Breast epithelium (tissue), 4 donors: ENCODE data around the gene CD33. TPM values are rescaled to one million over a fixed set of nuclear protein-coding genes. Genes with fewer than 3 reads are reported as not detected.

Source experiments
- DNase-seq, 2 donors: peaks; one replicate each; pipeline ENCODE4 v3.0.0-alpha.2; 2019; ENCODE audit warnings: low spot score in 2 of 2
- H3K27ac ChIP-seq, 2 donors: fragments of 200-600 bp; sonication (generic) in 1 of 2; one replicate each; pipeline ENCODE4 v1.5.1; 2016 to 2019; ENCODE audit warnings: mild to moderate bottlenecking in 1 of 2
- H3K27me3 ChIP-seq, 2 donors: fragments of 200-600 bp; sonication (generic) in 1 of 2; one replicate each; pipeline versions ENCODE4 v1.5.1 to v1.6.0; 2017 to 2019; ENCODE audit warnings: control low read depth in 1 of 2, mild to moderate bottlenecking in 1 of 2
- H3K36me3 ChIP-seq: fragments of 200-600 bp; one replicate; pipeline ENCODE4 v1.5.1; 2019
- H3K4me1 ChIP-seq, 2 donors: fragments of 200-600 bp; sonication (generic); one replicate each; pipeline ENCODE4 v1.5.1; 2016 to 2019; ENCODE audit warnings: control low read depth in 1 of 2
- H3K4me3 ChIP-seq, 3 donors: fragments of 200-600 bp; sonication (generic); 1 replicate in 2 of 3; 2 replicates in 1 of 3; pipeline ENCODE4 v1.5.1; 2016 to 2019; ENCODE audit warnings: mild to moderate bottlenecking in 3 of 3, moderate library complexity in 2 of 3
- H3K9me3 ChIP-seq, 2 donors: fragments of 200-600 bp; sonication (generic) in 1 of 2; one replicate each; pipeline ENCODE4 v1.5.1; 2016 to 2019; ENCODE audit warnings: control low read depth in 1 of 2
- CTCF ChIP-seq, 3 donors: fragments of 450-650 bp; IDR thresholded peaks; one replicate each; pipeline ENCODE4 v1.5.1; 2016 to 2017; ENCODE audit warnings: antibody characterized with exemption in 3 of 3, mild to moderate bottlenecking in 3 of 3, moderate library complexity in 3 of 3
- POLR2A ChIP-seq: fragments of 450-650 bp; IDR thresholded peaks from one replicate; pipeline ENCODE4 v1.6.1; 2016; ENCODE audit warnings: antibody characterized with exemption, mild to moderate bottlenecking, moderate library complexity
- POLR2AphosphoS5 ChIP-seq, 3 donors: sonication (generic); formaldehyde crosslinking; IDR thresholded peaks; one replicate each; pipeline ENCODE4 v1.6.1; 2017; ENCODE audit warnings: antibody characterized with exemption in 3 of 3
- intact Hi-C: fragments of 100-400 bp; cut with DNase I; formaldehyde crosslinking; loops from one replicate; pipeline ENCODE4 v1.15.1; 2023; ENCODE audit warnings: low total_unique reads
- total RNA-seq, 3 donors: library from RNA; depleted of rRNA; stranded (reverse); fragments of >200 nt; gene quantifications; one replicate each; pipeline ENCODE4 v1.1.0, GENCODE V29; 2016

Gene CD33
- total RNA-seq, 3 donors from 2014 or later, result 2.9 to 17.1 (median 6.3) TPM

DNA sequence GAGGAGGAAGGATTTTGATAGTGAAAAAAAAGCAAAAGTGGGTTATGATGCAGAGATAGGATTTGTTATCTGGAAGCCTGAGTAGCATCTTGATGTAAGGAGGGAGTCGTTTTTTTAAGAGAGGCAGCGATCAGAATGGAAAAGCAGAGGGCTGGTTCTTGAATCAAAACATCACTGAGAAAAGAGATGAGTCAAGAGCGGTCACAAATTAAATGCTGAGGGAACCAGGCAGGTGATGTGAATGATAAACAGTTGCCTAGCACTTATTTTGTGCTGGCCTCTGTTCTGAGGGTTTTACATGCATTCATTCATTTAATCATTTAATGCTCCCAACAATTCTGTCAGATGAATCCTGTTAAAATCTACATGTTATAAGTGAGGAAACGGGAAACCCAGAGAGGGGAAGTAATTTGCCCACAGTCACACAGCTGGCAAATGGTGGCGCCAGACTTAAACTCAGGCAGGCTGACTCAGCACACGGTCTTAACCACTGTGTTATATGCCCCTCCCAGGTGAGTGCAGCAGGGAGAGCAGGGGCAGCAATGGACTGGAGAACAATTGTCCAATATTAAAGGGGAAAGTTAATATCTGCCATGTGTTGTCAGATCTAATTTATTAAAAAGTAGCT is 47.4 kb downstream of the CD33 start:
- intact Hi-C loops, result no loop called here

GRCh38 chr19:51274049-51274770 is 49.3 kb downstream of the CD33 start:
- Histone ChIP-seq H3K4me3 (no peak overlapping the region), H3K36me3 (no peaks in the 10 kb centered on the region), H3K4me1 (no peaks in the 10 kb centered on the region), H3K27ac (no peak overlapping the region), H3K9me3 (no peaks in the 10 kb centered on the region), H3K27me3 (peaks cover 0 to 9% of the 10 kb centered on the region in 2 donors)
- no peak for TF ChIP-seq POLR2AphosphoS5 (IDR thresholded peaks at IDR 0.05)
- no peak for TF ChIP-seq POLR2A
- TF ChIP-seq CTCF (IDR thresholded peaks at IDR 0.05), result no peak
- intact Hi-C loops, result no loop called here
- DNase-seq, result no peak

More for the DNA sequence above, 47.4 kb downstream of the CD33 start:
- Histone ChIP-seq H3K4me1 (no peaks in the 10 kb centered on the region), H3K27ac (no peak overlapping the region), H3K9me3 (no peaks in the 10 kb centered on the region), H3K36me3 (no peaks in the 10 kb centered on the region), H3K27me3 (no peaks in the 10 kb centered on the region), H3K4me3 (no peak overlapping the region)
- TF ChIP-seq POLR2AphosphoS5 (IDR thresholded peaks at IDR 0.05) (no peak), CTCF (IDR thresholded peaks at IDR 0.05) (no peak), POLR2A (no peak)
- DNase-seq, result no peak

- Histone ChIP-seq H3K9me3 (no peaks in the 10 kb centered on the region), H3K4me3 (no peak overlapping the region), H3K27me3 (peaks cover 0 to 19% of the 10 kb centered on the region in 2 donors), H3K4me1 (no peaks in the 10 kb centered on the region), H3K27ac (no peak overlapping the region), H3K36me3 (no peaks in the 10 kb centered on the region)
- TF ChIP-seq POLR2AphosphoS5 (IDR thresholded peaks at IDR 0.05) (no peak), POLR2A (no peak), CTCF (IDR thresholded peaks at IDR 0.05) (no peak)
- DNase-seq, result no peak
- intact Hi-C loops, result loop anchor here (5.0 kb wide), 1 partner anchor 125 kb away; no protein-coding TSS in a partner anchor
Measured at GRCh38 chr19:51277112-51277511, 52.2 kb downstream of the CD33 start.

- TF ChIP-seq POLR2AphosphoS5 (IDR thresholded peaks at IDR 0.05) (no peak), CTCF (IDR thresholded peaks at IDR 0.05) (no peak), POLR2A (no peak)
- H3K27me3 ChIP-seq, result peaks cover 0 to 26% of the 10 kb centered on the region in 2 donors
- no peaks in the 10 kb centered on the region for H3K36me3 ChIP-seq
- H3K4me1 ChIP-seq, result no peaks in the 10 kb centered on the region
- intact Hi-C loops, result no loop called here
- H3K4me3 ChIP-seq, result no peak overlapping the region
- H3K27ac ChIP-seq, result no peak overlapping the region
- no peak for DNase-seq
- peaks cover 0 to 11% of the 10 kb centered on the region in 2 donors for H3K9me3 ChIP-seq
Measured at GRCh38 chr19:51282335-51282734, 57.5 kb downstream of the CD33 start.

DNA sequence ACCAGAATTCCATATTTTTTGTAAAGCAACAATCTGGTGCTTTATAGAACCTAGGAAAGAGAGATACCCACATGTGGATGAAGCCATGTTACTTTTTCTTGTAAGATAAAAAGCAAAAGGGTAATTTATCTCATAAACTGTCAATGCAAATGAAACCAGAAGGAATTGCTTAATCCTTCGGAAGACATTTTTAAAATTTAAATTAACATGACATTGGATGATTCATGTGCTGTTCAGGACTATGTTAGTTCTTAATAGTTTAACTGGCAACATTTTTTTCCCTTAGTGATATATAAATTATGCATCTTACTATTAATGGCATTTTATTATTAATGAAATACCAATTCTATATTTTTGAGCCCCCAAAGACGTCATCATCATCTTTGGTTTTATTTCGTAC is 60.8 kb downstream of the CD33 start:
- no peak for TF ChIP-seq POLR2AphosphoS5 (IDR thresholded peaks at IDR 0.05)
- TF ChIP-seq POLR2A, result no peak
- no peak for TF ChIP-seq CTCF (IDR thresholded peaks at IDR 0.05)
- intact Hi-C loops, result no loop called here
- no peak for DNase-seq
- Histone ChIP-seq H3K4me3 (no peak overlapping the region), H3K4me1 (no peaks in the 10 kb centered on the region), H3K9me3 (peaks cover 0 to 22% of the 10 kb centered on the region in 2 donors), H3K36me3 (no peaks in the 10 kb centered on the region), H3K27ac (no peak overlapping the region), H3K27me3 (peaks cover 0 to 21% of the 10 kb centered on the region in 2 donors)
